ENCODE data around the gene VMP1. TPM values are rescaled to one million over a fixed set of nuclear protein-coding genes. Genes with fewer than 3 reads are reported as not detected.
"Not testable (repeated sequence)": the region's sequence is repeated elsewhere in the genome, so short reads cannot be mapped to it uniquely, and the experiment has no call there.

Gene VMP1
- polyA plus RNA-seq, 4 donors = 95.0 to 113 (median 105) TPM

GRCh38 chr17:59853168-59853918, 145.9 kb downstream of the VMP1 start:
- DNase-seq (ENCODE audit: low read depth in 4 of 4, low spot score in 3 of 4) = no peak

- DNase-seq (ENCODE audit: low read depth in 4 of 4, low spot score in 3 of 4) = not testable (repeated sequence)
Measured at GRCh38 chr17:59853919-59854729, 146.7 kb downstream of the VMP1 start.

- no peak for DNase-seq (ENCODE audit: low read depth in 4 of 4, low spot score in 3 of 4)
Measured at GRCh38 chr17:59856859-59857794, 149.7 kb downstream of the VMP1 start.

- DNase-seq (ENCODE audit: low read depth in 4 of 4, low spot score in 3 of 4) = no peak
Measured at GRCh38 chr17:59858167-59858816, 150.8 kb downstream of the VMP1 start.

GRCh38 chr17:59858932-59859331, 151.5 kb downstream of the VMP1 start:
- DNase-seq (ENCODE audit: low read depth in 4 of 4, low spot score in 3 of 4) = no peak

- no peak for DNase-seq (ENCODE audit: low read depth in 4 of 4, low spot score in 3 of 4)
Measured at GRCh38 chr17:59859444-59860025, 152.1 kb downstream of the VMP1 start.

- no peak for DNase-seq (ENCODE audit: low read depth in 4 of 4, low spot score in 3 of 4)
Measured at GRCh38 chr17:59863616-59864015, 156.2 kb downstream of the VMP1 start.

- no peak for DNase-seq (ENCODE audit: low read depth in 4 of 4, low spot score in 3 of 4)
Measured at GRCh38 chr17:59869941-59870218, 162.4 kb downstream of the VMP1 start.

- DNase-seq (ENCODE audit: low read depth in 4 of 4, low spot score in 3 of 4) = no peak
Measured at GRCh38 chr17:59870482-59870881, 163.0 kb downstream of the VMP1 start.

GRCh38 chr17:59872351-59872750, 164.9 kb downstream of the VMP1 start:
- DNase-seq (ENCODE audit: low read depth in 4 of 4, low spot score in 3 of 4) = no peak

- DNase-seq (ENCODE audit: low read depth in 4 of 4, low spot score in 3 of 4) = not testable (repeated sequence)
Measured at GRCh38 chr17:59873414-59873813, 166.0 kb downstream of the VMP1 start.

GRCh38 chr17:59874376-59874775, 166.9 kb downstream of the VMP1 start:
- DNase-seq (ENCODE audit: low read depth in 4 of 4, low spot score in 3 of 4) = no peak

- no peak for DNase-seq (ENCODE audit: low read depth in 4 of 4, low spot score in 3 of 4)
Measured at GRCh38 chr17:59876107-59876506, 168.7 kb downstream of the VMP1 start.

GRCh38 chr17:59877965-59878364, 170.5 kb downstream of the VMP1 start:
- DNase-seq (ENCODE audit: low read depth in 4 of 4, low spot score in 3 of 4) = no peak

GRCh38 chr17:59878624-59879023, 171.2 kb downstream of the VMP1 start:
- DNase-seq (ENCODE audit: low read depth in 4 of 4, low spot score in 3 of 4) = no peak

- DNase-seq (ENCODE audit: low read depth in 4 of 4, low spot score in 3 of 4) = no peak
Measured at GRCh38 chr17:59884861-59885260, 177.4 kb downstream of the VMP1 start.

- no peak for DNase-seq (ENCODE audit: low read depth in 4 of 4, low spot score in 3 of 4)
Measured at GRCh38 chr17:59888145-59888750, 180.8 kb downstream of the VMP1 start.

- no peak for DNase-seq (ENCODE audit: low read depth in 4 of 4, low spot score in 3 of 4)
Measured at GRCh38 chr17:59890720-59891119, 183.3 kb downstream of the VMP1 start.

Measured in right renal pelvis (tissue), 4 donors.